IMR-90 (cell line): ENCODE results near the gene RNF40. TPM values are rescaled to one million over a fixed set of nuclear protein-coding genes. Genes with fewer than 3 reads are reported as not detected.

Experiments
- ATAC-seq: fragments of 200-7000 bp; cut with Tn5 transposase; 2 replicates; pipeline ENCODE4 v1.9.1; 2020; ENCODE audit warnings: low read depth, mild to moderate bottlenecking, moderate library complexity
- BruUV-seq: library from RNA; stranded (reverse); fragments of 400-500 nt; replicated peaks from 2 replicates; lab custom pipeline; 2021; lab: Mats Ljungman, UMichigan
- CTCF ChIA-PET: fragments of 300-600 bp; formaldehyde crosslinking; extraction: SDS; loops from one replicate; lab custom pipeline; 2021; ENCODE audit warnings: antibody characterized with exemption; lab: Yijun Ruan, JAX
- POLR2A ChIA-PET: fragments of 300-600 bp; sonication (Branson Sonifier 250); formaldehyde crosslinking; loops from one replicate; lab custom pipeline; 2022; ENCODE audit warnings: antibody characterized with exemption; ENCODE audit not compliant: unreplicated experiment; lab: Charles Lee
- DNase-seq: peaks from one replicate; pipeline ENCODE4 v3.0.0; 2013
- H2AFZ ChIP-seq: replicated peaks from 2 replicates; pipeline ENCODE3; 2013; ENCODE audit warnings: low read length, mild to moderate bottlenecking; ENCODE audit not compliant: poor library complexity
- H2AK5ac ChIP-seq: 2 replicates; pipeline ENCODE4 v1.6.1; 2013; ENCODE audit warnings: low read depth, low read length, inconsistent platforms
- H2AK9ac ChIP-seq: replicated peaks from 2 replicates; pipeline ENCODE3; 2013; ENCODE audit warnings: mild to moderate bottlenecking, low read depth, low read length, moderate library complexity; ENCODE audit not compliant: poor library complexity
- H2BK120ac ChIP-seq: 2 replicates; pipeline ENCODE4 v1.6.1; 2013; ENCODE audit warnings: low read depth, low read length, inconsistent platforms
- H2BK15ac ChIP-seq: 3 replicates; pipeline ENCODE4 v1.6.1; 2013; ENCODE audit warnings: low read depth, low read length, inconsistent platforms
- H2BK20ac ChIP-seq: 2 replicates; pipeline ENCODE4 v1.6.1; 2013; ENCODE audit warnings: low read depth, mild to moderate bottlenecking, inconsistent platforms, low read length, moderate library complexity
- H2BK5ac ChIP-seq: 2 replicates; pipeline ENCODE4 v1.6.1; 2013; ENCODE audit warnings: mild to moderate bottlenecking, low read depth, low read length, inconsistent platforms; ENCODE audit not compliant: poor library complexity, severe bottlenecking
- H3K14ac ChIP-seq: replicated peaks from 2 replicates; pipeline ENCODE4 v1.6.1; 2013; ENCODE audit warnings: low read depth, low read length, inconsistent platforms
- H3K18ac ChIP-seq: 2 replicates; pipeline ENCODE4 v1.6.1; 2013; ENCODE audit warnings: low read depth, low read length, control low read depth
- H3K23ac ChIP-seq: 2 replicates; pipeline ENCODE4 v1.6.1; 2013; ENCODE audit warnings: low read depth, low read length, inconsistent platforms
- H3K27ac ChIP-seq: 2 replicates; pipeline ENCODE4 v1.5.1; 2013; ENCODE audit warnings: mild to moderate bottlenecking, control low read depth, low read length; ENCODE audit not compliant: insufficient read depth
- H3K27me3 ChIP-seq: 2 replicates; pipeline ENCODE4 v1.6.1; 2013; ENCODE audit warnings: low read length; ENCODE audit not compliant: control insufficient read depth, insufficient read depth
- H3K36me3 ChIP-seq: 2 replicates; pipeline ENCODE4 v1.6.1; 2013; ENCODE audit warnings: low read length, mixed read lengths; ENCODE audit not compliant: control insufficient read depth, insufficient read depth
- H3K4ac ChIP-seq: 2 replicates; pipeline ENCODE4 v1.6.1; 2013; ENCODE audit warnings: low read depth, low read length, inconsistent platforms
- H3K4me1 ChIP-seq: 2 replicates; pipeline ENCODE4 v1.6.1; 2013; ENCODE audit warnings: low read length, mixed read lengths; ENCODE audit not compliant: control insufficient read depth, insufficient read depth
- H3K4me2 ChIP-seq: 2 replicates; pipeline ENCODE4 v1.6.1; 2013; ENCODE audit warnings: low read depth, mild to moderate bottlenecking, control low read depth, low read length, moderate library complexity
- H3K4me3 ChIP-seq: 2 replicates; pipeline ENCODE4 v1.5.1; 2013; ENCODE audit warnings: low read depth, mild to moderate bottlenecking, control low read depth, low read length, moderate library complexity; ENCODE audit not compliant: insufficient read depth
- H3K56ac ChIP-seq: 2 replicates; pipeline ENCODE4 v1.6.1; 2013; ENCODE audit warnings: low read length, inconsistent platforms; ENCODE audit not compliant: insufficient read depth; ENCODE audit errors: extremely low read depth
- H3K79me1 ChIP-seq, 2 experiments: 2 replicates each; pipeline ENCODE4 v1.6.1; 2013; ENCODE audit warnings: low read length in 2 of 2, inconsistent platforms in 1 of 2, low read depth in 1 of 2
- H3K9ac ChIP-seq: 2 replicates; pipeline ENCODE4 v1.6.1; 2013; ENCODE audit warnings: low read depth, low read length, control low read depth
- H3K9me1 ChIP-seq: 2 replicates; pipeline ENCODE4 v1.6.1; 2013; ENCODE audit warnings: low read length, inconsistent platforms; ENCODE audit not compliant: insufficient read depth
- H3K9me3 ChIP-seq: 2 replicates; pipeline ENCODE4 v1.6.1; 2013; ENCODE audit warnings: low read length; ENCODE audit not compliant: control insufficient read depth, insufficient read depth
- H4K20me1 ChIP-seq: 2 replicates; pipeline ENCODE4 v1.6.1; 2013; ENCODE audit warnings: low read length, inconsistent platforms; ENCODE audit not compliant: insufficient read depth
- H4K5ac ChIP-seq: 2 replicates; pipeline ENCODE4 v1.6.1; 2013; ENCODE audit warnings: mild to moderate bottlenecking, low read depth, low read length, control low read depth
- H4K8ac ChIP-seq, 2 experiments: 2 replicates each; pipeline ENCODE4 v1.6.1; 2013; ENCODE audit warnings: low read depth in 2 of 2, low read length in 2 of 2, control low read depth in 1 of 2, inconsistent platforms in 1 of 2
- H4K91ac ChIP-seq: 2 replicates; pipeline ENCODE4 v1.6.1; 2013; ENCODE audit warnings: low read depth, low read length, inconsistent platforms; ENCODE audit not compliant: insufficient read depth
- MAZ ChIP-seq: IDR thresholded peaks from 2 replicates; pipeline ENCODE4 v1.6.1; 2012; ENCODE audit warnings: low read depth, mild to moderate bottlenecking, low read length, improper control_type of control experiment, moderate library complexity, borderline replicate concordance
- WGBS, 2 experiments: methylation state at CpG; one replicate each; pipeline versions ENCODE4 v1.1.5 to v1.1.7; 2013; ENCODE audit warnings: missing lambda C conversion rate in 2 of 2; ENCODE audit not compliant: insufficient read length in 1 of 2; ENCODE audit errors: extremely low coverage in 2 of 2; 5-methylcytosine and 5-hydroxymethylcytosine counted together
- dilution Hi-C: fragments of 300-500 bp; cut with HindIII; formaldehyde crosslinking; loops from one replicate; pipeline ENCODE4 v1.14.3; 2018; ENCODE audit warnings: low sequenced_read_pairs; ENCODE audit not compliant: unreplicated experiment
- in situ Hi-C: fragments of 300-500 bp; cut with MboI; formaldehyde crosslinking; loops from 3 replicates; pipeline ENCODE4 v1.14.3; 2019; ENCODE audit warnings: low sequenced_read_pairs, inconsistent platforms, mixed read lengths
- intact Hi-C: fragments of 100-400 bp; cut with micrococcal nuclease; formaldehyde crosslinking; loops from 2 replicates; pipeline ENCODE4 v1.10.0; 2022
- polyA plus RNA-seq, 3 experiments: library from polyadenylated mRNA; depleted of rRNA; stranded (reverse); fragments of >200 nt; gene quantifications; 2 replicates each; pipeline ENCODE4 v1.2.3, GENCODE V29; 2012; ENCODE audit warnings: low replicate concordance in 1 of 3
- total RNA-seq: library from RNA; depleted of rRNA; stranded (reverse); fragments of >200 nt; gene quantifications from 2 replicates; pipeline ENCODE4 v1.2.3, GENCODE V29; 2012

The RNF40 gene
- total and polyA plus RNA-seq, 2 of the 4 experiments (the other 2 are of a cell fraction) = 46.7 to 72.4 TPM

- ATAC-seq = no peak
- POLR2A ChIA-PET = no interaction called here
Measured at GRCh38 chr16:30721606-30722005, 40.5 kb upstream of the RNF40 start.

More at GRCh38 chr16:30721606-30722005, 40.5 kb upstream of the RNF40 start:
- dilution Hi-C loops (no loop called here), in situ Hi-C loops (no loop called here), intact Hi-C loops (no loop called here)
- no peak overlapping the region for H2AFZ ChIP-seq
- no peaks in the 10 kb centered on the region for H3K9me3 ChIP-seq
- no peak overlapping the region for H3K4ac ChIP-seq
- CTCF ChIA-PET = no interaction called here
- no peak overlapping the region for H2BK15ac ChIP-seq
- H3K4me3 ChIP-seq = no peak overlapping the region
- H2BK5ac ChIP-seq = no peak overlapping the region
- H3K79me1 ChIP-seq = peaks cover 41 to 51% of the 10 kb centered on the region in 2 experiments
- H3K27me3 ChIP-seq = no peaks in the 10 kb centered on the region
- H3K27ac ChIP-seq = no peak overlapping the region
- H3K14ac ChIP-seq = no peak overlapping the region
- H2AK9ac ChIP-seq = no peak overlapping the region
- peaks cover 11% of the 10 kb centered on the region for H4K20me1 ChIP-seq
- no TSS peak for BruUV-seq
- no peaks in the 10 kb centered on the region for H3K4me1 ChIP-seq
- DNase-seq = peak; percentile 16
- H3K4me2 ChIP-seq = no peak overlapping the region
- H3K9me1 ChIP-seq = no peaks in the 10 kb centered on the region
- TF ChIP-seq MAZ = no peak
- no peak overlapping the region for H3K23ac ChIP-seq
- H4K8ac ChIP-seq = no peak overlapping the region
- H4K5ac ChIP-seq = no peak overlapping the region
- peaks cover 69% of the 10 kb centered on the region for H3K36me3 ChIP-seq
- H4K91ac ChIP-seq = no peak overlapping the region
- H2BK120ac ChIP-seq = no peak overlapping the region
- WGBS, 2 experiments = no CpG with 5 or more reads among the region's 1 CpG
- no peak overlapping the region for H3K56ac ChIP-seq
- no peak overlapping the region for H3K9ac ChIP-seq
- H2BK20ac ChIP-seq = no peak overlapping the region
- H2AK5ac ChIP-seq = no peak overlapping the region
- H3K18ac ChIP-seq = no peak overlapping the region
